ENCODE results near the gene LRTM1.

GRCh38 chr3:54877730-54878129, 50.1 kb downstream of the LRTM1 start:
- TF ChIP-seq CTCF (conservative IDR thresholded peaks at IDR 0.05 in 1 of 2, IDR thresholded peaks at IDR 0.05 in 1 of 2; ENCODE audit: extremely low read depth in 1 of 2, insufficient read depth in 1 of 2, low read depth in 1 of 2, low read length in 2 of 2) (no peak), EZH2 (IDR thresholded peaks at IDR 0.05; ENCODE audit: borderline replicate concordance, low read length) (no peak)

Measured in mammary epithelial cell (primary cell).